Mesangial cell (primary cell): ENCODE data around the gene ARHGEF12. TPM values are rescaled to one million over a fixed set of nuclear protein-coding genes. Genes with fewer than 3 reads are reported as not detected.

Source experiments
- total RNA-seq: library from RNA; depleted of rRNA; stranded (reverse); fragments of >200 nt; gene quantifications from 2 replicates; pipeline ENCODE4 v1.2.3, GENCODE V29; 2015

The ARHGEF12 gene
- total RNA-seq: 32.6 and 52.6 TPM in 2 replicates

GRCh38 chr11:120335908-120336640 is at the start of gene ARHGEF12:
ARHGEF12 (plus strand) TSS chr11:120336413; CDS start chr11:120337244, 831 bp downstream.

GRCh38 chr11:120324932-120325810 is 11.0 kb upstream of the ARHGEF12 start, which contains the start of gene TLCD5:
TLCD5 (plus strand) TSS chr11:120325299; CDS start chr11:120327442, 2,143 bp downstream.

GRCh38 chr11:120511116-120511819 is 175.1 kb downstream of the ARHGEF12 start, which contains the start of gene GRIK4:
GRIK4 (plus strand) TSS chr11:120511748; CDS start chr11:120660319, 148,571 bp downstream.

Other genes starting within 250 kb of the ARHGEF12 start
- 0.16 and 0.51 TPM in 2 replicates for gene TRIM29, start 198.3 kb upstream of the ARHGEF12 start, total RNA-seq
- 23.0 and 35.4 TPM in 2 replicates for gene OAF, start 125.4 kb upstream of the ARHGEF12 start, total RNA-seq
- not detected in 2 replicates for gene POU2F3, start 96.3 kb upstream of the ARHGEF12 start, total RNA-seq
- 3.1 and 9.1 TPM in 2 replicates for gene TLCD5, start 11.1 kb upstream of the ARHGEF12 start, total RNA-seq
- 0.13 TPM in 1 of 2 replicates, not detected in the other for gene GRIK4, start 175.3 kb downstream of the ARHGEF12 start, total RNA-seq